ENCODE results near the gene UMOD.

Gene UMOD

GRCh38 chr16:20369452-20370054, 17.0 kb upstream of the UMOD start:
- TF ChIP-seq, protein P1, sequence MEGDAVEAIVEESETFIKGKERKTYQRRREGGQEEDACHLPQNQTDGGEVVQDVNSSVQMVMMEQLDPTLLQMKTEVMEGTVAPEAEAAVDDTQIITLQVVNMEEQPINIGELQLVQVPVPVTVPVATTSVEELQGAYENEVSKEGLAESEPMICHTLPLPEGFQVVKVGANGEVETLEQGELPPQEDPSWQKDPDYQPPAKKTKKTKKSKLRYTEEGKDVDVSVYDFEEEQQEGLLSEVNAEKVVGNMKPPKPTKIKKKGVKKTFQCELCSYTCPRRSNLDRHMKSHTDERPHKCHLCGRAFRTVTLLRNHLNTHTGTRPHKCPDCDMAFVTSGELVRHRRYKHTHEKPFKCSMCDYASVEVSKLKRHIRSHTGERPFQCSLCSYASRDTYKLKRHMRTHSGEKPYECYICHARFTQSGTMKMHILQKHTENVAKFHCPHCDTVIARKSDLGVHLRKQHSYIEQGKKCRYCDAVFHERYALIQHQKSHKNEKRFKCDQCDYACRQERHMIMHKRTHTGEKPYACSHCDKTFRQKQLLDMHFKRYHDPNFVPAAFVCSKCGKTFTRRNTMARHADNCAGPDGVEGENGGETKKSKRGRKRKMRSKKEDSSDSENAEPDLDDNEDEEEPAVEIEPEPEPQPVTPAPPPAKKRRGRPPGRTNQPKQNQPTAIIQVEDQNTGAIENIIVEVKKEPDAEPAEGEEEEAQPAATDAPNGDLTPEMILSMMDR (conservative IDR thresholded peaks at IDR 0.05; ENCODE audit: low read depth, low read length): no peak
- H3K4me3 ChIP-seq (ENCODE audit: low read depth, low read length): no peak overlapping the region

GRCh38 chr16:20364051-20364450, 11.5 kb upstream of the UMOD start:
- TF ChIP-seq, protein P1 (conservative IDR thresholded peaks at IDR 0.05; ENCODE audit: low read depth, low read length): no peak
- H3K4me3 ChIP-seq (ENCODE audit: low read depth, low read length): no peak overlapping the region
- DNase-seq (ENCODE audit: low read depth): no peak

More at GRCh38 chr16:20369452-20370054, 17.0 kb upstream of the UMOD start:
- no peak for DNase-seq (ENCODE audit: low read depth)

DNA sequence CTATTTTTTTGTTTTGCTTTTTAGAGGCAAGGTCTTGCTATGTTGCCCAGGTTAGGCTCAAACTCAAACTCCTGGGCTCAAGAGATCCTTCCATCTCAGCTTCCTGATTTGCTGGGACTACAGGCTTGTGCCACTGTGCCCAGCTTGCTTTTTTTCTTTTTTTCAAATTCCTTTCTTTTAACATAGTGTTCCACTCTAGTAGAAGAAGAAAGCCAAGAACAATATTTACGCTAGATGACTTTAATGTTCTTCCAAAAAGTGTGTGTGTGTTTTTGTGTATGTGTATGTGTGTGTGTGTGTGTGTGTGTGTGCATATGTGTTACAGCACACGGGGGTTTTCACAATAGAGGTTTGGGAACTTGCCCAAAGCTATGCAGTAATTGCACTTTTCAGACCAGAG, 10.7 kb upstream of the UMOD start:
- no peak for DNase-seq (ENCODE audit: low read depth)
- no peak overlapping the region for H3K4me3 ChIP-seq (ENCODE audit: low read depth, low read length)
- TF ChIP-seq, protein P1 (conservative IDR thresholded peaks at IDR 0.05; ENCODE audit: low read depth, low read length): no peak

GRCh38 chr16:20359997-20360396, 7.5 kb upstream of the UMOD start:
- TF ChIP-seq, protein P1 (conservative IDR thresholded peaks at IDR 0.05; ENCODE audit: low read depth, low read length): no peak
- DNase-seq (ENCODE audit: low read depth): no peak
- H3K4me3 ChIP-seq (ENCODE audit: low read depth, low read length): no peak overlapping the region

DNA sequence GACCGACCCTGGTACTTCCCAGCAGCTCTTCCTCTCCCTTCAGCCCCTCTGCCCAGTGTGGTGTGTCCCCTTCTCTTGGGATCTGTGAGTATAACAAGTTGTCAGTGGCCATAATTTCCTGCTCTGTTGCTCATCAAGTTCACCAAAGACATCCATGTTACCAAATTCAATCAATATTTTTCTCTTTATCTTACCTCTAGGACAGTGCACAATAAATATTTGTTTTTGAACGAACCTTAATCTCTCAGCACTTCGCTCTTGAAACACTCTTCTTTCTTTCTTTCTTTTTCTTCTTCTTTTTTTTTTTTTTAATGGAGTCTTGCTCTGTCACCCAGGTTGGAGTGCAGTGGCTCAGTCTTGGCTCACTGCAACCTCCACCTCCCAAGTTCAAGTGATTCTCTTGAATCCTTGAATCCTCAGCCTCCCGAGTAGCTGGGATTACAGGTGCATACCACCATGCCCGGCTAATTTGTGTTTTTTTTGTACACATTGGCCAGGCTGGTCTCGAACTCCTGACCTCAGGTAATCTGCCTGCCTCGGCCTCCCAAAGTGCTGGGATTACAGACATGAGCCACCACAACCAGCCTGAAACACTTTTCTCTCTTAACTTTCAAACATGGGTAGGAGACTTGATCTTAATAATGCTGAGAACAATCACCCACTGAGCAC, 2.7 kb upstream of the UMOD start:
- no peak for DNase-seq (ENCODE audit: low read depth)
- TF ChIP-seq, protein P1 (conservative IDR thresholded peaks at IDR 0.05; ENCODE audit: low read depth, low read length): no peak
- H3K4me3 ChIP-seq (ENCODE audit: low read depth, low read length): no peak overlapping the region

GRCh38 chr16:20353379-20353778, 864 bp upstream of the UMOD start:
- no peak for DNase-seq (ENCODE audit: low read depth)
- TF ChIP-seq, protein P1 (conservative IDR thresholded peaks at IDR 0.05; ENCODE audit: low read depth, low read length): no peak

DNA sequence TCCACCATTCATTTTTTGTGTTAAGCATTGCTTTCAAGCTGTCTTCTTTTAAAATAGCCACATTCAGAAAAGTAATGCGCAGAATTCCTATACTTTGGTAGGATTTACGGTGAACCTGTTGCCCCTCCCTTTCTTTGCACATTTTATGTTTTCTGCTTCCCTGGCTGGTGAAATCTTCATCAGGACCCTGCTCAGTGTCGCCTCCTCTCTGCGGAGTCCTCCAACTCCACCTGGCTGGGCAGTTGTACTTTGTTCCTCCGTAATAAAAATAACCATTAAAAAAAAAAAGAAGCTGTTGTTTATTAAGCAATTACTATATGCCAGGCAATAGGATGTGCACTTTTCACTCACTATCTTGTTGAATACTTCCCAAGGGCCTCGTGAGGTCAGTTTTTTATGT, 2.9 kb downstream of the UMOD start:
- no peak for DNase-seq (ENCODE audit: low read depth)
- H3K4me3 ChIP-seq (ENCODE audit: low read depth, low read length): no peak overlapping the region
- TF ChIP-seq, protein P1 (conservative IDR thresholded peaks at IDR 0.05; ENCODE audit: low read depth, low read length): no peak

More at GRCh38 chr16:20353379-20353778, 864 bp upstream of the UMOD start:
- H3K4me3 ChIP-seq (ENCODE audit: low read depth, low read length): no peak overlapping the region
